IPS-18a (cell line): ENCODE results near the gene DSG1.

Experiments used
- H3K27ac ChIP-seq: one replicate; pipeline ENCODE4 v1.5.1; 2013; ENCODE audit warnings: low read length
- H3K27me3 ChIP-seq: one replicate; pipeline ENCODE4 v1.6.1; 2013; ENCODE audit warnings: mild to moderate bottlenecking, low read length; ENCODE audit not compliant: control insufficient read depth, insufficient read depth
- H3K36me3 ChIP-seq: one replicate; pipeline ENCODE4 v1.6.1; 2013; ENCODE audit warnings: low read depth, low read length; ENCODE audit not compliant: control insufficient read depth
- H3K4me1 ChIP-seq: one replicate; pipeline ENCODE4 v1.6.1; 2013; ENCODE audit warnings: low read depth, low read length; ENCODE audit not compliant: control insufficient read depth
- H3K4me3 ChIP-seq: one replicate; pipeline ENCODE4 v1.5.1; 2013; ENCODE audit warnings: low read length
- H3K9ac ChIP-seq: one replicate; pipeline ENCODE4 v1.6.1; 2013; ENCODE audit warnings: mild to moderate bottlenecking, low read length, moderate library complexity
- H3K9me3 ChIP-seq: one replicate; pipeline ENCODE4 v1.6.1; 2013; ENCODE audit warnings: low read depth, low read length; ENCODE audit not compliant: control insufficient read depth

DSG1 gene

DNA sequence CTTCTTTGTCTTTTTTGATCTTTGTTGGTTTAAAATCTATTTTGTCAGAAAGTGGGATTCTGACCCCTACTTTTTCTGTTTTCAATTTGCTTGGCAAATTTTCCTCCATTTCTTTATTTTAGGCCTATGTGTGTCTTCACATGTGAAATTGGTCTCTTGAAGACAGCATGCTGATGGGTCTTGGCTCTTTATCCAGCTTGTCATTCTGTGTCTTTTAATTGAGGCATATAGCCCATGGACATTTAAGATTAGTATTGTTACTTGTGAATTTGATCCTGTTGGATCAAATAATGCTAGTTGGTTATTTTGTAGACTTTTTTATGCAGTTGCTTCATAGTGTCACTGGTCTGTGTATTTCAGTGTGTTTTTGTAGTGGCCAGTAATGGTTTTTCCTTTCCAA lies 26.3 kb upstream of the DSG1 start:
- no peaks in the 10 kb centered on the region for H3K4me1 ChIP-seq
- peaks cover 7% of the 10 kb centered on the region for H3K9me3 ChIP-seq
- H3K27me3 ChIP-seq, result no peaks in the 10 kb centered on the region
- no peak overlapping the region for H3K9ac ChIP-seq
- H3K4me3 ChIP-seq, result no peak overlapping the region
- H3K36me3 ChIP-seq, result no peaks in the 10 kb centered on the region
- H3K27ac ChIP-seq, result no peak overlapping the region

DNA sequence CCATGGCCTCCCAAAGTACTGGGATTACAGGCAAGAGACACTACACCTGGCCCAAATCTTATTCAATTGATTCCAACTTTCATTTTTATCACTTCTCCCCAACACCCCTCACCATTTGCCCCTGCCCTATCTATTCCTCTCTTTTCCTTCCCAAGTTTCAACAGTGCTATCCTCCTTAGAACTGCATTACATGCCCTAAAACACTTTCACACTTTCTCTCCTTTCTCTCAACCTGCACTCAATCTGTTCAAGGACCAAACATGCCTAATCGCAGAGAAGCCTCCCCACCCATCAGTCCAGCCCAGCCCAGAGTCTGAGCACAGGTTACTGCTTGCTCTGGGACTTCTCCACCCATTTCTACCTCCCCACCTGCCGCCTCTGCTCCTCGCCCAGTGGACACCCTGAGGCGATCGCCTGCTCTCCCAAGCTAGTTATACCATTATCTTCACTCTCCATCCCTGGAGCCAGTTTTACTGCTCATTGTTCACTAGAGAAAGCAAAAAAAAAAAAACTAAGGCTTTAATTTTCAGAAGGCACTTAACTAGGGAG lies 23.7 kb upstream of the DSG1 start:
- Histone ChIP-seq H3K4me3 (no peak overlapping the region), H3K27me3 (no peaks in the 10 kb centered on the region), H3K9ac (no peak overlapping the region), H3K36me3 (no peaks in the 10 kb centered on the region), H3K9me3 (peaks cover 7% of the 10 kb centered on the region), H3K4me1 (no peaks in the 10 kb centered on the region), H3K27ac (no peak overlapping the region)

DNA sequence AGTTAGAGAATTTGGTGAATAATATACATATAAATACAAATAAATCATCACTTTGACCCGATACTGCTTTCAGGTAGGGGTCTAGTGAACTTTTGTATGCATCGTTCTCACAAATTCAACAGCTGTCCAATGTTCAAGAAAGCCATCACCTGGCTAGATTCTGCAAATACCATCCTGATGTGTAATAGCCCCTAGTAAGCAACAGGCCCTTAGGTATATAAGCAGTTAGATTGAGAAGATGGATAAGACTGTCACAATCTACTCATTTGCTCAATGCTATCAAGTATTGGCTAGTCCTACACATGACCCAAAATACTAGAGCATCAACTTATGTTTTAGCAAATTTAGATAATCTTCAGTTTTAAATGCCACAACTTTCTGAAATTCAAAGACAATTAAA lies 20.7 kb upstream of the DSG1 start:
- H3K36me3 ChIP-seq, result no peaks in the 10 kb centered on the region

GRCh38 chr18:31301201-31301655 lies 16.7 kb upstream of the DSG1 start:
- H3K27ac ChIP-seq, result no peak overlapping the region
- no peaks in the 10 kb centered on the region for H3K9me3 ChIP-seq
- H3K36me3 ChIP-seq, result no peaks in the 10 kb centered on the region
- H3K4me1 ChIP-seq, result peaks cover 18% of the 10 kb centered on the region
- no peak overlapping the region for H3K4me3 ChIP-seq
- H3K27me3 ChIP-seq, result no peaks in the 10 kb centered on the region
- H3K9ac ChIP-seq, result no peak overlapping the region

More for the DNA sequence above, 20.7 kb upstream of the DSG1 start:
- Histone ChIP-seq H3K27me3 (no peaks in the 10 kb centered on the region), H3K27ac (no peak overlapping the region), H3K9ac (no peak overlapping the region), H3K9me3 (no peaks in the 10 kb centered on the region), H3K4me3 (no peak overlapping the region), H3K4me1 (peaks cover 18% of the 10 kb centered on the region)

- Histone ChIP-seq H3K9me3 (no peaks in the 10 kb centered on the region), H3K36me3 (no peaks in the 10 kb centered on the region), H3K4me3 (no peak overlapping the region), H3K4me1 (peaks cover 18% of the 10 kb centered on the region), H3K27me3 (no peaks in the 10 kb centered on the region), H3K9ac (no peak overlapping the region), H3K27ac (no peak overlapping the region)
These were observed 15.0 kb upstream of the DSG1 start for GRCh38 chr18:31302991-31303390.

DNA sequence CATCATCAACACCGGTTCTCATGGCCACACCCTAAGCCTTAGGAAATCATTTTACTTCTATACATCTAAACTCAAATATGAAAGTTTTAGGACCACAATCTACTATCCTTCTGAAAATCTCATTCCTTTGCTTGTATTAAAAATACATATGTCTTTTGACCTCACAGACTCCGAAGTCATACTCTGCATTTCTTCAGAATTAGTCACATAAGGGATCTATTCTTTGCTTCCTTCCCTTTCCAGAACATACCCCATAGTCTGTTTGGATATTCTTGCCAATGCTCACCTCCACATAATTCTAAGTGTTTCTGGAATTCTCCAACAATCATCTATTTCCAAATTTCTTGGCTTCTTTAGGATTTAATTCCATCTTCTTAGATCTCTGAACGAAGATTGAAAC lies 14.2 kb upstream of the DSG1 start:
- Histone ChIP-seq H3K36me3 (no peaks in the 10 kb centered on the region), H3K27me3 (no peaks in the 10 kb centered on the region), H3K9me3 (no peaks in the 10 kb centered on the region), H3K27ac (no peak overlapping the region), H3K4me3 (no peak overlapping the region), H3K4me1 (peaks cover 18% of the 10 kb centered on the region), H3K9ac (no peak overlapping the region)

GRCh38 chr18:31309115-31309514 lies 8.8 kb upstream of the DSG1 start:
- no peak overlapping the region for H3K9ac ChIP-seq

GRCh38 chr18:31316974-31317373 lies 986 bp upstream of the DSG1 start:
- H3K4me3 ChIP-seq, result no peak overlapping the region
- H3K9me3 ChIP-seq, result no peaks in the 10 kb centered on the region
- no peak overlapping the region for H3K27ac ChIP-seq

More at GRCh38 chr18:31309115-31309514, 8.8 kb upstream of the DSG1 start:
- H3K9me3 ChIP-seq, result no peaks in the 10 kb centered on the region
- no peaks in the 10 kb centered on the region for H3K27me3 ChIP-seq
- H3K4me3 ChIP-seq, result no peak overlapping the region
- H3K36me3 ChIP-seq, result no peaks in the 10 kb centered on the region
- H3K27ac ChIP-seq, result no peak overlapping the region
- no peaks in the 10 kb centered on the region for H3K4me1 ChIP-seq

DNA sequence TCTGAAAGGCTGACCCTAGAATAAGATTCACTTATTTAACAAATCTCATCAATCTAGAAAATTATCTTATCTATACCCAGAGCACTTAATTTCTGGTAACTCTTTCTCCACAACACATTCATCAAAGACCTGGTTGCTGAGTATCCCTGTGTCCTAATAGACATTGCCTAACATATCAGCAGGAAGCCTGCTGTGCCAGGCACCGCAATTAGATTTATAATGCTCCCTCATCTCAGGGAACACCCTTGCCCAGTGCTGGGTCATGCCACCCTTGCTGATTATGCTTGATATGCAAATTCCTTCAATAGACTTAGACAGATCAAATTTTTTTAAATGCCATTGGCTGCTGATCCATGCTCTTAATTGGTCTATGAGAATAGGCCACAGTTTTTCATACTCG lies 3.8 kb downstream of the DSG1 start:
- Histone ChIP-seq H3K9me3 (no peaks in the 10 kb centered on the region), H3K4me3 (no peak overlapping the region), H3K27ac (no peak overlapping the region), H3K27me3 (no peaks in the 10 kb centered on the region), H3K9ac (no peak overlapping the region), H3K4me1 (no peaks in the 10 kb centered on the region), H3K36me3 (no peaks in the 10 kb centered on the region)

More at GRCh38 chr18:31316974-31317373, 986 bp upstream of the DSG1 start:
- no peak overlapping the region for H3K9ac ChIP-seq
- no peaks in the 10 kb centered on the region for H3K4me1 ChIP-seq
- no peaks in the 10 kb centered on the region for H3K27me3 ChIP-seq
- no peaks in the 10 kb centered on the region for H3K36me3 ChIP-seq

GRCh38 chr18:31325051-31325450 lies 7.1 kb downstream of the DSG1 start:
- Histone ChIP-seq H3K27ac (no peak overlapping the region), H3K9ac (no peak overlapping the region)

DNA sequence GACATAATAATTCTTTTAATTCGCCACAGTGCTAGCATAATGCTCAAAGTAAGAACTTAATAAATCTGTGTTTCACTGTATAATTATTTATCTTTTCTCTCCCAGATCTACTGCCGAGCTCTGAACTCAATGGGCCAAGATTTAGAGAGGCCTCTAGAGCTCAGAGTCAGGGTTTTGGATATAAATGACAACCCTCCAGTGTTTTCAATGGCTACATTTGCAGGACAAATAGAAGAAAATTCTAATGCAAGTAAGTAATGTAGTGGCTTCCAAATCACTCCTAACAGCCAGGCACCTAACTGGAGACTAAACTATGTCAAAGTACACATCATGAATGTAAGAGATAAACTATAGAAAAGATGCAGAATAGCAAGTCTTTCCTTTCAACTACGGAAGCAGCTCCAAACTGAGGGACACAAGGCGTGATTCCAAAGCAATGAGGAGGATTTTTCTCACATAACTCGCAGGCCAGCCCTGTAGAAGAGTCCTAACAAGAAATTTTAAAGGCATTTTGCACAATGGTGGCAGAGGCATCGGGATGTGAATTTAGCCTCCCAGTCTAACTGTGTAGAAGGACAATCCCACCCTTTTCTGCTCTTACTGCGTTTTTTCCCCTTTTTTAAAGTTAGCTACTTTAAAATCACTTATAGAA lies 12.0 kb downstream of the DSG1 start:
- peak overlapping the region; percentile 25 for H3K4me3 ChIP-seq

More at GRCh38 chr18:31325051-31325450, 7.1 kb downstream of the DSG1 start:
- H3K36me3 ChIP-seq, result no peaks in the 10 kb centered on the region
- no peak overlapping the region for H3K4me3 ChIP-seq
- H3K9me3 ChIP-seq, result no peaks in the 10 kb centered on the region
- no peaks in the 10 kb centered on the region for H3K27me3 ChIP-seq
- peaks cover 12% of the 10 kb centered on the region for H3K4me1 ChIP-seq

DNA sequence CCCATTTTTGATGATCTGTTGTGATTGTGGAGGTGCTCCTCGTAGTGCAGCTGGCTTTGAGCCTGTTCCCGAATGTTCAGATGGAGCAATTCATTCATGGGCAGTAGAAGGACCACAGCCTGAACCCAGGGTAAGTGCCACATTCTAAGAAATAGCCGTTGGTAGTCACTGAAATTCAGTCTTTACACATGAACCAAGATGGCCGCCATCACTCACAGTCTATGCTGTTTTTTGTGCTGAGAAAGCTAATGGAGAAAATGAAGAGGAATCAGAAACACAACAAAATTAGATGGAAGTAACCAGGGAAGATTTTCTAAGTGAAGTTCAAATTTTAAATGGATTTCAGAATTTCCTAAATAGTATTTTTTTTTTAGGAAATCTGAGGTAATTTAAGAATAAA lies 25.5 kb downstream of the DSG1 start:
- H3K4me1 ChIP-seq, result no peaks in the 10 kb centered on the region
- no peak overlapping the region for H3K27ac ChIP-seq
- H3K36me3 ChIP-seq, result no peaks in the 10 kb centered on the region
- H3K27me3 ChIP-seq, result no peaks in the 10 kb centered on the region
- no peak overlapping the region for H3K9ac ChIP-seq
- H3K4me3 ChIP-seq, result no peak overlapping the region
- H3K9me3 ChIP-seq, result no peaks in the 10 kb centered on the region

More for the DNA sequence above, 12.0 kb downstream of the DSG1 start:
- peaks cover 17% of the 10 kb centered on the region for H3K4me1 ChIP-seq
- no peak overlapping the region for H3K9ac ChIP-seq
- no peaks in the 10 kb centered on the region for H3K36me3 ChIP-seq
- no peaks in the 10 kb centered on the region for H3K9me3 ChIP-seq
- no peaks in the 10 kb centered on the region for H3K27me3 ChIP-seq
- peak overlapping the region; percentile 6 for H3K27ac ChIP-seq
